Embryonic facial prominence (tissue), 1 donor: ENCODE measurements around the gene CBFA2T3.

Experiments used
- DNase-seq: peaks from one replicate; pipeline ENCODE4 v3.0.0-alpha.2; 2016; ENCODE audit errors: extremely low spot score

Gene CBFA2T3

DNA sequence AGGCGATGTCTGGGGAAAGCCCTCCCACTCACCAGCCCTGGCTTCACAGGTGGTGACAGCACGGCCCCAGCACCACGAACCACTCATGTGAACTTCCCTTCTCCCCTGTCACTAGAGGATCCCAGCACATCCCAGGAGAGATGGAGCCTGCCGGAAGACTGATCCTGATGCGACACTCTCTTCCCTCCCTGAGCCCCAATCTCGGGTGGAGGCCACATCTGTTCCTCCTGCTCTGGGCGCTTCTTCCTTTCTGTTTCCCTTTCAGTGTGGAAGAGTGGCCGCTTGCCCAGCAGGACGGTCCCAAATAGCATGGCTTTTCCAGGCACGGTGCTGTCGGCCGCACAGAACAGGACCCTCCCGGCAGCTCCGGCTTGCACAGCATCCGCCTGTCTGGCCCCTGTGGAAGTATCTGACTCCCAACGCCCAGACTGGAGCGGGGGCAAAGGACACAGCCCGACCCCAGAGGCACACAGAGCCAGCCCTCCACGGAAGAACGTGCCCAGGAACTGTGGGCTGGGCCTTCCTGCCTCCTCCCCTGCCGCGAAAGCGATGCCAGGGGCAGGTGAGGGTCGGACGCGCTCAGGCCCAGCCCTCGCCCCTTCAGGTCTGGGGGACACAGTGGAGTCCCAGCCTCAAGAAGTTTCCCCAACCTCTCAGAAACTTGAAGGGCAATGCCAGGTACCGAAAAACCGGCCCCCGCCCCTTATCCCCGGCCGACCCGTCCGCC lies 37.6 kb downstream of the CBFA2T3 start:
- no peak for DNase-seq

DNA sequence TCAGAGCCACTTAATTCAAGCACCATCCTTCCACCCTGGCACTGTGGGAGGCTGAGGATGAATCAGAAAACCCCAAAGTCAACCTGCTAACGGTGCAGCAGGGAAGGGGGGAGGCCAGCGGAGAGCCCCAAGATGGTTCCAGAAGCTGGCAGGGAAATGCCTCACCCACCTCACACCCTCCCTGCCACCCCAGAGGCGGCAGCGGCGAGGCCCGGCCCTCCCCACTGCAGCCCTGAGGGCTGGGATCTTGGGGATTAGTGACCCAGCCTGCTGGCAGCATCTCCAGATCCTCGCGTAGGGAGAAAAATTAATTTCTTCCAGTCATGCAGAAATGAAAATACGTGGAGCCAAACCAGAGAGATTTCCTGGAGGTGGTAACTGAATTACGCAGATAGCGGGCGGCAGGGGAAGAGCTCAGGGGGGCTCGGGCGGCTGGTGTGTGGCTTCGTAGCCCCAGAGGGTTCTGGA lies 38.2 kb downstream of the CBFA2T3 start:
- DNase-seq = no peak

DNA sequence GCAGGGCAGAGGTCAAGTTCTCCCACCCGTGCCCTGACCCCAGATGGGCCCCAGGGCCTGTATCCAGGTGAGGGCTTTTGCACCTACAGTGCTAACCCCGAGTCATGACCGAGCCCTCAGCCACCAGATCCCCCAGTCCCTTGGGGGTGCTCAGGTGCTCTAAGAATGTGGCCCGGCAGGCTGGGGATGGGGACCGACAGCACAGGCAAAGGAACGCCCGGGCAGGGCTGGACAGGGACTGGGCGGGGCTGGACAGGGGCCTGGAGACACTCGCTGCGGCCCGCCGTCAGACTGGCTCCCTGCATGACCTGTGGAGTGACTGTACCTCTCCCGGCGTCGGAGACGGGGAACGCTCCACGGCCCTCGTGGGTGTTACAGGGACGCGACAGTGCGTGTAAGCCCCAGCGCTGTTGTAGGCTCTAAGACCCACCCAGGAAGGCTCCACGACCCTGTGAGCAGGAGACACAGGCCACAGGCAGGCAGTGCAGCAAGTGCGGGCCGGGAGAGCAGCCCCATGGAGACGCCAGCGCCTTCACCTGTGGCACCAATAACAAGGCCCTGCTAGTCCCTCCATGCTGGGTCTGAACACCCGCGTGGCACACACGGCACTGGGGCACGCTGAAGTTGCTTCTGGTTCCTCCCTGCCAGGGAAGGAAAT lies 38.8 kb downstream of the CBFA2T3 start:
- DNase-seq = no peak

DNA sequence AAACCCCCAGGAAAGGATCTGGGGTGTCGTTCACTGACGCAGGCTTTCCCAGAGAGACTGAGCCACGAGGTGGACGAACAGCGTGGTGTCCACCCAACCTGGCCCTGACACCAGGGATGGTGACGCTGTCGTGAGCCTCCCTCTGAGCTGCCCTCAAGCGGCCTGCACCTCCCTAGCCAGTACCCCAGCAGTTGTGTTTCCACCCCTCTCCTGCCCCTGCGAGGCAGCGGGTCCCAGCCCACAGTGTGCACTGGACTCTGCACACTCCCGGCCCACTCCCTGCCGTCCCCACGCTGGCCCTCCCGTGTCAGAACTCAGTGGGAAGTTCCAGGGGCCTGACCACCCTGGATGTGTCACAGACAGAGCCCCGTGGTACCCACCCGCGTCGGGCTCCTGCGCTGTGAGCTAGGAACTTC lies 39.8 kb downstream of the CBFA2T3 start:
- DNase-seq = no peak

DNA sequence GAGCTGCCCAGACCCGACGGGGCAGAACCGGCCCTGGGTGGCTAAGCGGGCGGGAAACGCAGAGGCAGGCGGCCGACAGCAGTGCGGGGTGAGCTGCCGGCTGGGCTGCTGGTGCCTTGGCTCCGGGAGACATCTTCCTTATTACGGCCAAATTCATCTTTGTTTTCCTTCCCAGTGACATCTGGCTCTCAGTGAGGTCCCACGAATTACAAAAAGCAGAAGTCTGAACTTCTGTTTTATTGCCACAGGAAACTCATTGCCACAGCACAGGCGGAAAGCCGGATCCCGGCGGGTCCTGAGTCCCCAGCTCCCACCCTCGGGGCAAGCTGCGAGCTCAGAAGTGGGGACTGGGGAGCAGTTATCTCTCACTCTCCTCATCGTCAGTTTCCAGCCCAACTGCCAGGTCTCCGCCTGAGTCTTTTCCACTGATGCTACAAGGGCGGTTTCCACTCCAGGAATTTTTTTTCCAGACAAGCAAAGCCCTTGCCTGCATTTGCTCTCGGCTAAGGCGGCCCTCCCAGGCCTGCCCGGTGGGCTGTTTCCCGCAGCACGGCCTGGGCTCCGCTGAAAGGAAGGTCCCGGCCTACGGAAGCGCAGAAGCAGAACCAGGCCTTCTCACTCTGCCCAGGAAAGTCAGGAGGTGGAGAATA lies 40.3 kb downstream of the CBFA2T3 start:
- DNase-seq = no peak

DNA sequence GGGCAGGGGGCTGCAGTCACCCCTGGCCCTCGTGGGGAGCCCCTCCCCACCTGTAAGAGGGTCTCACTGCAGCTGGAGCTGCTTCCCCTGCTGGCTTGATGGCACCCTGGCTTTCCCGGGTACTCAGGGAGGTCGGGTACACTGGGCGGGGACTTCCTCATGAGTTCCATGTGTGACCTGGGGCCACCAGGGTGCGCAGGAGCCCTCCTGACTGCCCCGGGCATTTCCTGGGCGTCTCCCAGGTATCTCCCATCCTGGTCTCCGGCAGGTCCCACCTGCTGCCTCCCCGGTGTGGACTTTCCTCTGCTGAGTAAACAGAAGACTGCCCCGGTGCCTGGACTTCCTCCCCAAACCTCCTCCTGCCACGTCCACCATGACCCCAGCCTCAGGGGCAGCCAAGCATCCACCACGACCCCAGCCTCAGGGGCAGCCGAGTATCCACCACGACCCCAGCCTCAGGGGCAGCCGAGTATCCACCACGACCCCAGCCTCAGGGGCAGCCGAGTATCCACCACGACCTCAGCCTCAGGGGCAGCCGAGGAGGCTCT lies 40.9 kb downstream of the CBFA2T3 start:
- no peak for DNase-seq

DNA sequence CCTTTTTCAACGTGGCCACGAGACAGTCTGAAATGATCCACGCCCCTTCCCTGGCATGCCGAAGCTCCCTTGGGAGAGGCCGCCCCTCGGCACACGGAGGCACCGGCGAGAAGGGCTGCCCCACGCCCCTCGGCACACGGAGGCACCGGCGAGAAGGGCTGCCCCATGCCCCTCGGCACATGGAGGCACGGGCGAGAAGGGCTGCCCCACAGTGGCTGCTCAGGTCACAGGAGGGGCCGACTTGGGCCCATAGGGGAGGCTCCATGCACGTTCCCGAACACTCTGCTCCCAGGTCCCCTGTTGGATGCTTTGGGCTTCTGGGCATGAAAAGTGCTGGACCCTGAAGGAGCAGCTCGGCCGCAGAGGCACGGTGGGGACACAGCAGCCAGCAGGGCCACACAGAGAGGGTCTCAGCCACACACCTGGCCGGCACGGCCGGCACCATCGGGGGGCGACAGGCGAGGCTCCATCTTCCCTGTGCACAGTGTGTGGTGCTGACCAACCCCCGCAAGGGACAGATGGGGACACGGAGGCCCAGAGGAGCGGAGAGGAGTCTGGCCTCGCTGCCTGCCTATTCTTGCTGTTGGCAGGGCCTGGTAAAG lies 42.8 kb downstream of the CBFA2T3 start:
- DNase-seq = no peak

DNA sequence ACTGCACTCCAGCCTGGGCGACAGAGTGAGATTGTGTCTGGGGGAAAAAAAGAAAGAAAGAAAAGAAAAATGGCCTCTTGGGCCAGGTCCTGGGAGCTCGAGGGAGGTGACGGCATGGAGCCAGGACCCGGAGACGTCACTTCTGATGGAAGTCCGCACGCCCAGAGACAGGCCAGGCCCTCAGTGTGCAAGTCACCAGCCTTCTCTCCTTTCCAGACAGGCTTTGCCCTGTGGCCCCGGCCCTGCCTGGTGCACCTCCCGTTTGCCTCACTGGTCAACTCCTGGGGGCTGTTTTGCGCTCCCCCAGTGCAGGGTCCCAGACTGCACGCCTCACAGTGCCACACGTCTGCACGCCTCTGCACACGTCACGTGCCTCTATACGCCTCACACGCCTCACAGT lies 44.1 kb downstream of the CBFA2T3 start:
- no peak for DNase-seq

DNA sequence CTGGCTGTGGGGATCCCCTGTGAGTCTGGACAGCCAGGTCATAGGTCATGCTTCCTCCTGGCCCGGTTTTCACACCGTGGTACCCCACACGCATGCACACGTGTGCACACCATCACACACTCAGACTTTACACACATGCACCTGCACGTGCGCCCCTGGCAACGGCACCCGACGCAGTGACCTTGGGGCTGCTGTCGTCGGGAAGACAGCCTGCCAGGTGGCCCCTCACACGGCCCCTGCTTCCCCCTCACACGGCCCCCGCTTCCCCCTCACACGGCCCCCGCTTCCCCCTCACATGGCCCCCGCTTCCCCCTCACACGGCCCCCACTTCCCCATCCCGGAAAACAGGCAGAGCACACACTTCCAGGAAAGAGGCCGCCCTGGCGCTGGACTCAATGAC lies 45.1 kb downstream of the CBFA2T3 start:
- no peak for DNase-seq

DNA sequence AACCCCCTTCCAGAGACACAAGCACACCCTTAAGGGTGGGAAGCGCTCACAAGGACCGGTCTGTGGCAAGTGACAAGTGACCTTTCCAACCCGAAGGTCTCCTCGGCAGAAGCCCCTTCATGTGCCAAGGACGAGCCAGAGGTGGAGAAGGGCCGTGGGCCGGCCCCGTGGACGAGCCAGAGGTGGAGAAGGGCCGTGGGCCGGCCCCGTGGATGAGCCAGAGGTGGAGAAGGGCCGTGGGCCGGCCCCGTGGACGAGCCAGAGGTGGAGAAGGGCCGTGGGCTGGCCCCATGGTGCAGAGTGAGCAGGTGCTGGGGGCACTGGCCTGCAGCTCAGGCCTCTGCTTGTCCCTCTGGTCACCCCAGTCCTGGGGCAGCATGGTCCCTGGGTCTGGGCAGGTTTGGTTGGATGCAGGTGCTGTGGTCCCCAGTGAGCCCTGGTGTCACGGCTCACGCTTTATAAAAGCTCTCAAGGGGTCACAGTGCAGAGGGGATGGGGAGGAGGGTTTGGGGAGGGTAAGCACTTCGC lies 45.6 kb downstream of the CBFA2T3 start:
- no peak for DNase-seq

DNA sequence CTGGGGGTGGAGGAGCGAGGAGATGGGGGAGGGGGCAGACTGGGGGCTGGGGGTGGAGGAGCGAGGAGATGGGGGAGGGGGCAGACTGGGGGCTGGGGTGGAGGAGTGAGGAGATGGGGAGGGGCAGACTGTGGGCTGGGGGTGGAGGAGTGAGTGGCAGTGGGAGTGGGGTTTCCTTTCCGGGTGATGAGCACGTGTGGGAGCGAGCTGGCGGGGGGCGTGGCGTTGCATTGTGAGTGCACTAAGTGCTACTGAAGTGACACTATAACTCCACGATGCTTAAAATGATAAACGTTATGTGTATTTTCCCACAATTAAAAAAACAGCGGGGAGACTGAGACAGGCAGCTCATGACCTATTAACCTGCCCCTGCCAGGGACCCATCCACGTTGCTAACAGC lies 46.3 kb downstream of the CBFA2T3 start:
- DNase-seq = no peak

DNA sequence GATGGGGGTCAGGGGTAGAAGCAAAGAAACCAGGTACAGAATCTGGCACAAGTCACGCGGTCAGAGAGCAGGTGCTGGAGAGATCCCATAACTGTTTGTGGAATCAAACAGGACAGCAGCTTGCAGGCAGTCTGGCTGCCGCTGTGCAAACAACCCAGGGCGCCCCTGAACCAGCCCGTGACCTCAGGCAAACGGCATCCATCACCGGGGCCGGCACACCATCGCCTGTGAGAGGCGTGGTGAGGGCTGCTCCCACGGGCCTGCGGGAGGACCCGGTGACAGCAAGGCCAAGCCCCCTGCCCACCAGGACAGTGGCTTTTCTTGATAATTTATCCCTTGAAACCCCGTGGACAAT lies 47.9 kb downstream of the CBFA2T3 start:
- no peak for DNase-seq

DNA sequence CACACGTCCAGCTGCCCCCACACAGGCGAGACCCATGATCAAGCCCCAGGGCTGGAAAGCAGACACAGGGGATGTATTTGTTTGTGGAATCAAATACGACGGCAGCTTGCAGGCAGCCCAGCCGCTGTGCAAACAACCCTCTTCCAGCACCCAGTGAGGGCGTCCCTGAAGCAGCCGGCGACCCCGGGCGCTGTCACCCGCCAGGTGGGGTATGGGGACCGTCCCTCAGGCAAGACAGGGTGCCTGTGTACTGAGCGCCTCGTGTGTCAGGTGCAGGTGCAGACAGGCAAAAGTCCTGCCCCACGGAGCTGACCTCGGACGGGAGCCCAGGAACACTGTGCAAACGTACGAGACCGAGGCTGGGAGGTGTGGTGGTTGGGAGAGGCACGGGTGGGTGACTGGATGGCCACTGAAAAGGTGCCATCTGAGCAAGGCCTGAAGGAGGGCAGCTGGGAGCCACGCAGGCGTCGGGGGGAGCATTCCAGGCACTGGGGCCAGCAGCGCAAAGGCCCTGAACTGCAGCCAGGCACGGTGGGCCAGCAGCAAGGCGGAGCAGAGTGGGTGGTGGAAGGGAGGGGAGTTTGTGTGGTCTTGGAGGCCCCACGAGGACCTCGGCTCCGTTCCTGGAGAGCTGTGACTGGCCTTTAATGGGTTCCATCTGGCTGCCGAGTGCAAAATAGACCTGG lies 48.5 kb downstream of the CBFA2T3 start:
- DNase-seq = no peak

DNA sequence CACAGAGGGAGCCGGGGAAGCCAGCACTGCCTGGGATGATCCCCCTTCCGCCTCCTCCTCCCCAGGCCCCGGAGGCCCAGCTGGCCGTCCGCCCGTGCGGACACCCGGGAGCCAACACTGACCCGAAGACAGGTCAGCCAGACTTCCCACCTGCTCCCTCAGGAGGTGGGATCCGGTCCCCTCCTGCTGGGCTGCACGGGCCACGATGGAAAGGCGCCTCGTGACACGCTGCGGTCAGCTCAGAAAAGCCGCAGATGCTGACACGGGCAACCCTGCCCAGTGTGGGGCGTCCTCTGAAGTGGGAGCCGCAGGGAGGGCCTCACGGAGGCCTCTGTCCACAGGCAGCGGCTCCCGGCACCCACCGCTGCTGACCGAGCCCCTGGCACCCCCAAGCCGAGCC lies 49.3 kb downstream of the CBFA2T3 start:
- DNase-seq = no peak

DNA sequence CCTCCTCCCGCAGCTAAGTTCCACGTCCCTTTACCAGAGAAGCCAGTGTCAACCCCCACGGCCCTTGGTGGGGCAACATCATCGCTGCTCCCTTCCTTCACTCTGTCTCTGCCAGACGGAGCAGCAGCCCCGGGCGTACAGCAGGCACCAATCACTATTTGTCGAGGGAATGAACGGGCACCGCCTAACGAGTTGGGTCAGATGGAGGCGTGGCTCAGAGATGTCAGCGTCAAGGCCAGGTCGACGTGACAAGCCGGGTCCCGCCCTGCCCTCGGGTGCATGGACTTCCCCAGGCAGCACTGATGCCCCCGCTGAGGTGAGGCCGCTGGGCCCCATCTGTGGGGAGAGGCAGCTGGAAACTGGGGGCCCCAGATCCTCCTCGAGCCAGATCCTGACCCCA lies 50.0 kb downstream of the CBFA2T3 start:
- no peak for DNase-seq

DNA sequence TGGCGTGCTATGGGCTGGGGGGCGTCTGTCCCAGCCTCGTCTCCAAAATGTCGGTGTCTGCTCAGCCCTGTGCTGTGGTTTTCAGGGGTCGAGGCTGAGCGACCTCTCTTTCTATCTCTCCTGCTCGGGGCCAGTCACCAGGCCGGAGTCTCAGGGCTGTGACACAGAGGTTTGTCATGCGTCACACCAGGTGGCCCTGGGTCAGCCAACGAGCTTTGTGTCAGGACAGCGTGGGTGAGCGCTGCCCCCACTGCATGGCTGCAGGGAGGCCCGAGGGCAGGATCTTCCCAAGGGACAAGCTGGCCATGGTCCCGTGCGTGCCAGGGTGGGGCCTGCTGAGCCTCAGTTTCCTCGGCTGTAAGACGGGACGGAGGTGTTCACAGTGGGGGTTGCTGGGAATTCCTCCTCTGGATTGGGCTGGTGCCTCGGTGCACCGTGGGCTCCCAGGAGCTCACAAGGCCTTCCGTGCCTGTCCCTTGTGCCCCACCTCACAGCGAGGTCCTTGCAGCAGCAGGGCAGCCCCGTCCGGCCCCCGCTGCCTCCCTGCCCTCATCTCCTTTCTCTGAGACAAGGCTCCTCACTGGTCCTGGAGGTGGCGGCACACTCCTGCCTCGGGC lies 50.5 kb downstream of the CBFA2T3 start:
- no peak for DNase-seq

DNA sequence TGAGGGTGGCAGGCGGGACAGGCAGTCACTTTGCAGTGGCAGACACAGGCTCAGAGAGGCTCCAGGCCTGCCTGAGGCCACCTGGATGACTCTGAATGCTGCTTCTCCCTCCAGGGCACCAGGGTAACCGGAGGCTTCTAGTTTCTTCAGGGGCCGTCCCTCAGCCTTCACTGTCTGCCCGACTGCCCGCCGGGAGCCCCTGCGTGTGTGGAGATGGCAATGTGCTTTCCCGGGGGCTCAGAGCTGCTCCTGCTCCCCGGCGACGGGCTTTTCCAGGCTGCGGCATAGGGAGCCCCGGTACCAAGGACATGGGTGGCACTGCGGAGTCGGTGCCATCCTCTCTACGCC lies 51.5 kb downstream of the CBFA2T3 start:
- no peak for DNase-seq

DNA sequence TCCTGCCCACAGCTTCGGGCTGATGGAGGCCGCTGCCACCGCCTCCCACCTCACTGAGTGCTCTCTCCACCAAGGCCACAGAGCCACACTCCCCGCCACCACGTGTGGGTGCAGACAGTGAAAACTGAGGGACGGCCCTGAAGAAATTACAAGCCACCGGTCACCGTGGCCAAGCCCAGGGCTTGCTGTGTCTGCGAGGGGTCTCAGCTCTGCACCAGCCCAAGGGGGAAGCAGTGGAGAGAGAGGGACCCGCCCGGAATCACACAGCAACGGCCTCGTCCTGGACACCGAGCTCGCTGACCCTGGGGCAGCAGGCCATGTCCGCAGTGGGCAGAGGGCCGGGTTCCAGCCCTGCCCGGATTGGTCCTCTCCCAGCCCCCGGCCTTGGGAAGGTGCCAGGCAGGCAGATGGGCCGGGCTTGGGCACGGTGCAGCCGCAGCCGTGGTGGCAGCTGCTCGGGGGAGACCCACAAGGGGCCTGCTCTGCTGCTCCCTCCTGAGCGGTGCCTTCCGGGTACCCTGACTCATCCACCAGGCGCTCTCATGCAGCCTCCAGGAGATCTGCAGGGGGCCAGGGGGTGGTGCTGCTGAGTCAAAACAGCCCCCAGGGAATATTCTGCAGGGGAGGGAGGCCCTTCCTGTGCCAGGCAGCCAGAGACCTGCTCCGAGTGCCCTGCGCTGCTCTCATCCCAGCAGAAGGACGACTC lies 52.0 kb downstream of the CBFA2T3 start:
- no peak for DNase-seq

DNA sequence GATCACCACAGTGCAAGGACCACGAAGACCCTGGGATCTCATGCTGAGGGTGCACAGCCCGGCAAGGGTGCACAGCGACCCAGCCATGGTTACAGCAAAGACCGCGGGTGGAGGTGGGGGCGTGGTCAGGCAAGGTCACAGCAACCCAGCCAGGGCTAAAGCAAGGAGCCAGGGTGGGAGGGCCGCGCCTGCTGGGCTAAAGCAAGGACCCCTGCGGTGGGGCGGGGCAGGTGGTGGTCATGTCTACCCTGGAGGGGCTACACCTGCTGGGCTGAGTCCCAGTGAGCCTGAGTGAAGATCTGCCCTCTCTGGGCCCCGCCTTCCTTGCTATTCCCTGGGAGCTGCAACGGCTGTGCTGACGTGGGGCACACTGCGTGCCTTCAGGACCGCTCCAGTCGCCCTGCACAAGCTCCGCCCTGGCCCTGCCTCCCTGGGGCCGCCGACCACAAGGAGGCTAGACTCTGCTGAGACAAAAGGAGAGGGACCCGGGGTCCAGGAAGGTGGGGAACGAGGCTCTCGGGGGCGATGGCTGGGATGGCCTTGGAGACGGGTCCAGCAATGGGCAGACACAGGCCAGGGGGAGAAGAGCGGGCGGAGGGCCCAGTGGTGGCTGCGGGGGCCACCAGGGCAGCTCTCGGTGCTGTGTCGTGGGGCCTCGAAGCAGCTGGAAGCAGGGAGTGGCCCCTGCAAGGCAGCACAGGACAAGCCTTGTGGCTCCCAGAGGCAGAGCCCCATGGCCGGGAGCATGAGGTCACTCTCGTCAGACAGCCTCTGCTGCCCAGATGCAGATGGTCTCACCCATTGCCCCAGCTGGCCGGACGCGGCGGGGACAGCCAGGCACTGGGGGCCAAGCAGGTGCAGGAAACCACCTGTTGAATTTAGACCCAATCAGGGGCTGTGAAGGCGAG lies 52.8 kb downstream of the CBFA2T3 start:
- no peak for DNase-seq

DNA sequence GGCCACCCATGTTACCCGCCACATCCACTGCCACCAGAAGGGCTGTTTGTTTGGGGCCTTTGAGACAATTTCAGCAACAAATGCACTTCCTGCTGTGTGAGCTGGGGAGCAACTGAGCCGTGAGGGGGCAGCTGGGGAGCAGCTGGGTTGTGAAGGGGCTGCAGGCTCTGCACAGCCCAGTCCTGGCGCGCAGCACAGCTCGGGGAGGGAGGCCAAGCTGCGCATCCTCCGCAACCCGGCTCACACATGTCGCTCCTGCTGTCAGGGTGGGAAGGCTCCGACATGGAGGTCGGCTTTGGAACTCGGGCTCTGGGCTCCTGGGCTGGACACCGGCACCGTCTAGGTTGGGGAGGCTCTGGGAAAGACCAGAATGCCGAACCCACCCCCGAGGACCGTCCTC lies 53.6 kb downstream of the CBFA2T3 start:
- DNase-seq = no peak
